Upper lobe of left lung (tissue), 4 donors: Measurements from ENCODE around the gene DNAAF8.

ENCODE experiments used
- CTCF ChIP-seq, 6 experiments: fragments of 450-650 bp in 4 of 6; fragments of 200-600 bp in 2 of 6; sonication (generic) in 2 of 6; IDR thresholded peaks; one replicate each; pipeline ENCODE4 v1.5.1; 2016 to 2019; ENCODE audit warnings: antibody characterized with exemption in 6 of 6
- EP300 ChIP-seq, 4 donors: sonication (generic); formaldehyde crosslinking; IDR thresholded peaks; one replicate each; pipeline ENCODE4 v1.5.1; 2017; ENCODE audit warnings: antibody characterized with exemption in 4 of 4, control low read depth in 2 of 4
- POLR2A ChIP-seq, 4 donors: fragments of 450-650 bp; IDR thresholded peaks; one replicate each; pipeline ENCODE4 v1.5.1; 2016 to 2017; ENCODE audit warnings: antibody characterized with exemption in 4 of 4, mild to moderate bottlenecking in 2 of 4
- POLR2AphosphoS5 ChIP-seq, 2 donors: sonication (generic); formaldehyde crosslinking; IDR thresholded peaks; one replicate each; pipeline ENCODE4 v1.5.1; 2017; ENCODE audit warnings: antibody characterized with exemption in 2 of 2

GRCh38 chr16:4744555-4745273, 10.4 kb downstream of the DNAAF8 start:
- no peak for TF ChIP-seq CTCF (IDR thresholded peaks at IDR 0.05)
- no peak for TF ChIP-seq POLR2A (IDR thresholded peaks at IDR 0.05)
- TF ChIP-seq EP300 (IDR thresholded peaks at IDR 0.05): no peak
- no peak for TF ChIP-seq POLR2AphosphoS5 (IDR thresholded peaks at IDR 0.05)
